Head of caudate nucleus (tissue), 42 donors: ENCODE results near the gene INPP5E.

Source experiments
- DNase-seq, 42 donors: peaks; one replicate each; pipeline versions ENCODE4 v3.0.0 to v3.0.0-alpha.2; 2020 to 2021; ENCODE audit warnings: mixed read lengths in 7 of 42
- intact Hi-C: fragments of 100-400 bp; cut with DNase I; formaldehyde crosslinking; loops from one replicate; pipeline ENCODE4 v1.15.0; 2022

Gene INPP5E

GRCh38 chr9:136381966-136382513 lies 57.6 kb downstream of the INPP5E start:
- DNase-seq: peak; percentile 44 to 94 (median 78)
- intact Hi-C loops: no loop called here

- intact Hi-C loops: no loop called here
Observed at GRCh38 chr9:136381311-136381710, 58.3 kb downstream of the INPP5E start.

GRCh38 chr9:136380381-136380780 lies 59.3 kb downstream of the INPP5E start:
- DNase-seq: no peak
- intact Hi-C loops: no loop called here

More at GRCh38 chr9:136381311-136381710, 58.3 kb downstream of the INPP5E start:
- peak in 9 of 42 donors; percentile 25 to 54 (median 37) for DNase-seq

DNA sequence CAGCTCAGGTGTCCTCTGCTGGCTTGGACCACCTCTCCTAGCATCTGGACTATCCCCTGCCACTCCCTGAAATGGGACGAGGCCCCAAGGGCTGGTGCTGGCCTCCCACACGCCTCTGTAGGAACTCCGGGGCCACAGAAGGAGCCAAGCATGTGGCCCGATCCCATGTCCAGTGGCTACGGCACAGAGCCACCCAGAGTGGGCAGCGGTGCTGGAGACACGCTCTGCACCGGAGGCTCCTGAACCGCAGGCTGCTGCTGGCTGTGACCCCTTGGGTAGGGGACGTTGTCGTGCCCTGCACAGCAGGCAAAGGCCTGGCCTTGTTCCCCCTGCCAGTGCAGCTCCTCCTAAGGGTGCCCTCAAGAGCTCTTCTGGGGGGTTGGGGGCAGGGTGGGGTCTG lies 59.8 kb downstream of the INPP5E start:
- no peak for DNase-seq
- intact Hi-C loops: no loop called here

DNA sequence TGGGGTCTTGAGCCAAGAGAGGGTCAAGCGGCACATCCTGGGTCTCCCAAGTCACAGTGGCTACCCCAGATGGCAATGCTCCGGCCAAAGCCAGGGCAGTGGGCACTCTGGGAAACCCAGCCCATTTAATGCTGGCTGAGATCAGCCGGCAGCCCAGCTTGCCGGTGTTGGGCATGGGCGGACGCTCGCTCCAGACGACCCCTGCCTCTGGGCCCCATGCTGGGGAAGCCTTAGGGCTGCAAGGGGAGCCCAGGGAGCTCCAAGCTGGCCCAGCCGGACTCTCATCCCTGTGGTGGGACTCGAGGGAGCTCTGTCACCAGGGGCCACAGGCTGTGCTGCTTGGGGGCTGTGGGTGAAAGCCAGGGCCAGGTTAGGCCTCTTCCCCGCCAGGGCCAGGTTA lies 60.2 kb downstream of the INPP5E start:
- DNase-seq: no peak
- intact Hi-C loops: no loop called here

- DNase-seq: no peak
Observed at GRCh38 chr9:136379003-136379287, 60.7 kb downstream of the INPP5E start.

More at GRCh38 chr9:136379003-136379287, 60.7 kb downstream of the INPP5E start:
- intact Hi-C loops: no loop called here
